ENCODE measurements around the gene AKT1S1.

AKT1S1 gene

GRCh38 chr19:49878744-49879070, 1.6 kb upstream of the AKT1S1 start:
- Histone ChIP-seq H3K36me3 (ENCODE audit: control insufficient read depth, insufficient read depth, low read length, severe bottlenecking) (peaks cover 53% of the 10 kb centered on the region), H3K9me3 (ENCODE audit: control insufficient read depth, low read length) (no peaks in the 10 kb centered on the region), H3K27me3 (replicated peaks; ENCODE audit: control insufficient read depth, insufficient read depth, low read length) (no peaks in the 10 kb centered on the region), H3K4me1 (ENCODE audit: control insufficient read depth, insufficient read depth, low read length) (peaks cover 22% of the 10 kb centered on the region), H3K4me3 (ENCODE audit: low read length) (peak overlapping the region; percentile 93), H3K9ac (ENCODE audit: low read length) (peak overlapping the region; percentile 99)
- DNase-seq (ENCODE audit: low read depth), result no peak

DNA sequence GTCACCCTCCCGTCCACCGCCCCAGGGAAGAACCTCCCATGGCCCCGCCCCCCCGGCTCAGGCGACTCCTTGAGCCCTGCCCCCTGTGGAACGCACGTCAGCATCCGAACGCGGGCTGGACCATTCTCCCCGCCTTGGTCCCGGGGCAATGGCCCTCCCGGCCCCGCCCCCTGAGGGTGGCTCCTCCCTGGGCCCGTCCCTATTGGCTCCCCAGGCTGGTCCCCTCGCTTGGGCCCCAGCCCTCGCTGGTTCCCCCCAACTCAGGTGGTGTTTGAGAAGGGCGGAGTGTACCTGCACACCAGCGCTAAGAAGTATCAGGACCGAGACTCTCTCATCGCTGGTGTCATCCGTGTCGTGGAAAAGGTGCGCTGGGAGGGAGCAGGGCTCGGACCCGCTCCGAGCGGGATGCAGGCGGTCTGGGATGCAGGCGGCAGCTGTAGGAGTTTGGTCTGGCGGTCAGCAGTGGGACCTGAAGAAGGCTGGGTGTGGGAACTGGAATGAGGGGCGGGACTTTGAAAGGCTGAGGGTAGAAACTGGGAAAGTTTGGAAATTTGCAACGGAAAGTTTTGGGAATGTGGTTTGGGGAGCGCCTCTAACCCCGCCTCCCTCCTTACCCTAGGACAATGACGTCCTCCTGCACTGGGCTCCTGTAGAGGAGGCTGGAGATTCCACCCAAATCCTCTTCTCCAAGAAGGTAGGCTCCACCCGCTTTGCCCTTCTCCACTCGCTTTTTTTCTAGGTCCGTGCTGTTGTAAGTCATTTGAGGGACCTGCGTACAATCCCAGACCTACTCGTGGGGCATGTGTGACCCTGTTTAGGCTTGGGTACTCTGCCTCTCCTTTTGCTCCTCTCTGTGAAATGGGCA, 956 bp upstream of the AKT1S1 start:
- Histone ChIP-seq H3K9me3 (ENCODE audit: control insufficient read depth, low read length) (no peaks in the 10 kb centered on the region), H3K27me3 (replicated peaks; ENCODE audit: control insufficient read depth, insufficient read depth, low read length) (no peaks in the 10 kb centered on the region), H3K9ac (ENCODE audit: low read length) (peak overlapping the region; percentile 99), H3K4me1 (ENCODE audit: control insufficient read depth, insufficient read depth, low read length) (peaks cover 22% of the 10 kb centered on the region), H3K36me3 (ENCODE audit: control insufficient read depth, insufficient read depth, low read length, severe bottlenecking) (peaks cover 47% of the 10 kb centered on the region), H3K4me3 (ENCODE audit: low read length) (peak overlapping the region; percentile 93)
- peak; percentile 100 for DNase-seq (ENCODE audit: low read depth)

- Histone ChIP-seq H3K9ac (ENCODE audit: low read length) (peak overlapping the region; percentile 99), H3K36me3 (ENCODE audit: control insufficient read depth, insufficient read depth, low read length, severe bottlenecking) (peaks cover 31% of the 10 kb centered on the region), H3K9me3 (ENCODE audit: control insufficient read depth, low read length) (no peaks in the 10 kb centered on the region), H3K4me3 (ENCODE audit: low read length) (peak overlapping the region; percentile 93), H3K27me3 (replicated peaks; ENCODE audit: control insufficient read depth, insufficient read depth, low read length) (no peaks in the 10 kb centered on the region), H3K4me1 (ENCODE audit: control insufficient read depth, insufficient read depth, low read length) (peaks cover 26% of the 10 kb centered on the region)
- DNase-seq (ENCODE audit: low read depth), result peak; percentile 99
Measured at GRCh38 chr19:49876422-49877019, 634 bp downstream of the AKT1S1 start.

GRCh38 chr19:49875857-49876421, 1.2 kb downstream of the AKT1S1 start:
- Histone ChIP-seq H3K4me3 (ENCODE audit: low read length) (peak overlapping the region; percentile 93), H3K36me3 (ENCODE audit: control insufficient read depth, insufficient read depth, low read length, severe bottlenecking) (peaks cover 30% of the 10 kb centered on the region), H3K9ac (ENCODE audit: low read length) (peak overlapping the region; percentile 99), H3K9me3 (ENCODE audit: control insufficient read depth, low read length) (no peaks in the 10 kb centered on the region), H3K27me3 (replicated peaks; ENCODE audit: control insufficient read depth, insufficient read depth, low read length) (no peaks in the 10 kb centered on the region), H3K4me1 (ENCODE audit: control insufficient read depth, insufficient read depth, low read length) (peaks cover 26% of the 10 kb centered on the region)
- peak; percentile 75 for DNase-seq (ENCODE audit: low read depth)

GRCh38 chr19:49875177-49875576, 2.0 kb downstream of the AKT1S1 start:
- no peak for DNase-seq (ENCODE audit: low read depth)
- Histone ChIP-seq H3K4me1 (ENCODE audit: control insufficient read depth, insufficient read depth, low read length) (peaks cover 33% of the 10 kb centered on the region), H3K4me3 (ENCODE audit: low read length) (peak overlapping the region; percentile 93), H3K9ac (ENCODE audit: low read length) (peak overlapping the region; percentile 99), H3K36me3 (ENCODE audit: control insufficient read depth, insufficient read depth, low read length, severe bottlenecking) (peaks cover 28% of the 10 kb centered on the region), H3K9me3 (ENCODE audit: control insufficient read depth, low read length) (no peaks in the 10 kb centered on the region), H3K27me3 (replicated peaks; ENCODE audit: control insufficient read depth, insufficient read depth, low read length) (no peaks in the 10 kb centered on the region)

GRCh38 chr19:49874503-49875157, 2.5 kb downstream of the AKT1S1 start:
- peak overlapping the region; percentile 93 for H3K4me3 ChIP-seq (ENCODE audit: low read length)
- peaks cover 25% of the 10 kb centered on the region for H3K36me3 ChIP-seq (ENCODE audit: control insufficient read depth, insufficient read depth, low read length, severe bottlenecking)
- DNase-seq (ENCODE audit: low read depth), result no peak
- H3K4me1 ChIP-seq (ENCODE audit: control insufficient read depth, insufficient read depth, low read length), result peaks cover 37% of the 10 kb centered on the region
- H3K9me3 ChIP-seq (ENCODE audit: control insufficient read depth, low read length), result no peaks in the 10 kb centered on the region
- no peaks in the 10 kb centered on the region for H3K27me3 ChIP-seq (replicated peaks; ENCODE audit: control insufficient read depth, insufficient read depth, low read length)
- peak overlapping the region; percentile 99 for H3K9ac ChIP-seq (ENCODE audit: low read length)

GRCh38 chr19:49873834-49874233, 3.3 kb downstream of the AKT1S1 start:
- Histone ChIP-seq H3K9me3 (ENCODE audit: control insufficient read depth, low read length) (no peaks in the 10 kb centered on the region), H3K27me3 (replicated peaks; ENCODE audit: control insufficient read depth, insufficient read depth, low read length) (no peaks in the 10 kb centered on the region), H3K4me1 (ENCODE audit: control insufficient read depth, insufficient read depth, low read length) (peaks cover 38% of the 10 kb centered on the region), H3K36me3 (ENCODE audit: control insufficient read depth, insufficient read depth, low read length, severe bottlenecking) (peaks cover 18% of the 10 kb centered on the region), H3K4me3 (ENCODE audit: low read length) (no peak overlapping the region), H3K9ac (ENCODE audit: low read length) (peak overlapping the region; percentile 99)
- DNase-seq (ENCODE audit: low read depth), result no peak

- Histone ChIP-seq H3K36me3 (ENCODE audit: control insufficient read depth, insufficient read depth, low read length, severe bottlenecking) (peaks cover 16% of the 10 kb centered on the region), H3K9me3 (ENCODE audit: control insufficient read depth, low read length) (no peaks in the 10 kb centered on the region), H3K27me3 (replicated peaks; ENCODE audit: control insufficient read depth, insufficient read depth, low read length) (no peaks in the 10 kb centered on the region), H3K9ac (ENCODE audit: low read length) (peak overlapping the region; percentile 99), H3K4me1 (ENCODE audit: control insufficient read depth, insufficient read depth, low read length) (peaks cover 39% of the 10 kb centered on the region), H3K4me3 (ENCODE audit: low read length) (no peak overlapping the region)
- DNase-seq (ENCODE audit: low read depth), result no peak
Measured at GRCh38 chr19:49873129-49873521, 4.0 kb downstream of the AKT1S1 start.

DNA sequence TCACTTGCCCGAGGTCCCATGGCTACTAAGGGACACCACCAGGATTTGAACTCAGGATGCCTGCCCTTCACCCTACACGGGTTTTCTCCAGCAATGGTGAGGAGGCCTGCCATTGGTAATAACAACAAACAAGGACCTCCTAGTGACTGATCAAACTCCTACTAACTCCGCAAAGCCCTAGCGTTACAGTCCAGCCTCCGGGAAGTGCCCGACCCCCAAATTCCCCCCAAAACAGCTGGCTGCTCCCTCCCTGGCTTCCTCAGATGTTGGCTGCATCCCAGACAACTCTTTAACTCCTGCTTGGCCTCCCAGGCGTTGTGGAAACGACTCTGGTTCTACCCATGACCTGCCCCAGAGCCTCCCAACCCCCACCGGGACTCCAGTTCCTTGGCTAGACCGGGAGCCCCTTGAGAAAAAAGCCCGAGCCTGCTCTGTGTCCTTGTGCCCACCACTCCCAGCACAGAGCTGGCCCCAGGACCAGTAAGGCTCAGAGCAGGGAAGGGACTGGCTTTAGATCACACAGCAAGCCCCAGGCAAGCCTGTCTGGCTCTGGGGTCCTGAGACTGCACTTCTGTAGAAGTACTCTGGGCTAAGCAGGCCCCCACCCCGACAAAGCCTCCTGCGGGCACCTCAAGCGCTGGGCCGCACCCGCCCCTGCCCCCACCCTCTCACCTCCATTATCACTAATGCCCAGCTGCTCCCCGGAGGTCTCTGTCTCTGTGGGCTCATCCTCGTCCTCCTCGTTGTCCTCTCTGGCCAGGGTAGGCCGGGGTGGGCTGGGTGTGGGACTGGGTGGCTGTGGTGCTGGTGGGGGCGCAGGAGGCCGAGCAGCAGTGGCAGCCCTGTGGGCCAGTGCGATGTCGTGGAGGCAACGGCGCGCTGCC, 4.7 kb downstream of the AKT1S1 start:
- peak overlapping the region; percentile 16 for H3K9ac ChIP-seq (ENCODE audit: low read length)
- H3K36me3 ChIP-seq (ENCODE audit: control insufficient read depth, insufficient read depth, low read length, severe bottlenecking), result peaks cover 16% of the 10 kb centered on the region
- no peaks in the 10 kb centered on the region for H3K27me3 ChIP-seq (replicated peaks; ENCODE audit: control insufficient read depth, insufficient read depth, low read length)
- H3K9me3 ChIP-seq (ENCODE audit: control insufficient read depth, low read length), result no peaks in the 10 kb centered on the region
- peaks cover 39% of the 10 kb centered on the region for H3K4me1 ChIP-seq (ENCODE audit: control insufficient read depth, insufficient read depth, low read length)
- no peak for DNase-seq (ENCODE audit: low read depth)
- H3K4me3 ChIP-seq (ENCODE audit: low read length), result no peak overlapping the region

DNA sequence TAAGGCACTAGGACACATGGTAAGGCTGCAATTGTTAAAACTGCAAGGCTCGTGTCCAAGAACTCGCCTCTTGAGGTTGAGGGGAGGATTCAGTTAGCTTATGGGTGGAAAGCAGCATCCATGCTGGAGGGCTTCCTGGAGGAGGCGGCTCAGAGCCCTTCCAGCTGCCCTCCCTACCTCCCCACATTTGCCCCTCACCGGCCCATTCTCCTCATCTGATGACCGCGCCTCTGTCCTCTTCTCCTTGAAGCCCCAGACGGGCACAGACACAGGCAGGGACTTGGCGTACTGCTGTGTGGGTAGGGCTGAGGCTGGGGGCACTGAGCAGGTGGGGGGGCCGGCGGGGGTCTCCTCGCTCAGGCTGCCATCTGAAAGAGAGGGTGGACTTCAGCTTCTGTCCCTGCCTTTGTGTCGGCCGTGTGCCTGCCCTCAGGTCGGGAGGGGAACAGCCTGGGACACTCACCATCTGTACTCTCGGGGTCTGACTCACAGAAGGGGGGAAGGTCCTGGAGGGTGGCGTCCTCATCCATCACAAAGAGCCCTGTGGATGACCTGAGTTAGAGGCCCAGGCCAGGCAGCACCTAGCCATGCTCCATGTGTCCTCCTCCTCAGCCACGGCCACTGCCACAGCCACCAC, 5.7 kb downstream of the AKT1S1 start:
- no peaks in the 10 kb centered on the region for H3K9me3 ChIP-seq (ENCODE audit: control insufficient read depth, low read length)

More for the DNA sequence above, 5.7 kb downstream of the AKT1S1 start:
- Histone ChIP-seq H3K4me3 (ENCODE audit: low read length) (no peak overlapping the region), H3K27me3 (replicated peaks; ENCODE audit: control insufficient read depth, insufficient read depth, low read length) (no peaks in the 10 kb centered on the region), H3K4me1 (ENCODE audit: control insufficient read depth, insufficient read depth, low read length) (peaks cover 43% of the 10 kb centered on the region), H3K9ac (ENCODE audit: low read length) (peak overlapping the region; percentile 0), H3K36me3 (ENCODE audit: control insufficient read depth, insufficient read depth, low read length, severe bottlenecking) (peaks cover 16% of the 10 kb centered on the region)
- no peak for DNase-seq (ENCODE audit: low read depth)

All from adipocyte (in vitro differentiated cells).